ENCODE measurements around the gene ZNF768. TPM values are rescaled to one million over a fixed set of nuclear protein-coding genes. Genes with fewer than 3 reads are reported as not detected.

Gene ZNF768
- total and polyA plus RNA-seq, 2 of the 13 experiments (the other 11 are each of a cell fraction or from before 2014, with no cell fraction given) = 26.7 to 34.4 TPM

DNA sequence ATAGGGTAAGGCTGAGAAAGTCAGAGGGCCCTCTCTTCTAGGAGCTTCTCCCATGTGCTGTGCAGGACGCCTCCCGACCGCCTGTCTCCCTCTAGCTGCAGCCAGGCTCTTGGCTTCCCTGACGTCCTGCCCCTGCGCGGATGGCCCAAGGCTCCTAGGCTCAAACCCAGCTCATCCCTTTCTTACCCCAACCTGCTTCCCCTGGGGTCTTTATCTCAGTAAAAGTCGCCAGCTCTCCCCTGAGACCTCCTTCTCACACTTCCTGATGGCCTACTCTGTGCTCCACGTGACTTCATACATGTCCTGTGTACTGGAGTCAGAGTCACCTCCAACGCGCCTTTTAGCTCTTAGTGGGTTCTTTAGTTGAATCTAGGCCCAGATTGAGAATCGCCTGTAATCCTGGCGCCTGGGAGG is 9.4 kb upstream of the ZNF768 start (continued):
- TF ChIP-seq, protein P1, sequence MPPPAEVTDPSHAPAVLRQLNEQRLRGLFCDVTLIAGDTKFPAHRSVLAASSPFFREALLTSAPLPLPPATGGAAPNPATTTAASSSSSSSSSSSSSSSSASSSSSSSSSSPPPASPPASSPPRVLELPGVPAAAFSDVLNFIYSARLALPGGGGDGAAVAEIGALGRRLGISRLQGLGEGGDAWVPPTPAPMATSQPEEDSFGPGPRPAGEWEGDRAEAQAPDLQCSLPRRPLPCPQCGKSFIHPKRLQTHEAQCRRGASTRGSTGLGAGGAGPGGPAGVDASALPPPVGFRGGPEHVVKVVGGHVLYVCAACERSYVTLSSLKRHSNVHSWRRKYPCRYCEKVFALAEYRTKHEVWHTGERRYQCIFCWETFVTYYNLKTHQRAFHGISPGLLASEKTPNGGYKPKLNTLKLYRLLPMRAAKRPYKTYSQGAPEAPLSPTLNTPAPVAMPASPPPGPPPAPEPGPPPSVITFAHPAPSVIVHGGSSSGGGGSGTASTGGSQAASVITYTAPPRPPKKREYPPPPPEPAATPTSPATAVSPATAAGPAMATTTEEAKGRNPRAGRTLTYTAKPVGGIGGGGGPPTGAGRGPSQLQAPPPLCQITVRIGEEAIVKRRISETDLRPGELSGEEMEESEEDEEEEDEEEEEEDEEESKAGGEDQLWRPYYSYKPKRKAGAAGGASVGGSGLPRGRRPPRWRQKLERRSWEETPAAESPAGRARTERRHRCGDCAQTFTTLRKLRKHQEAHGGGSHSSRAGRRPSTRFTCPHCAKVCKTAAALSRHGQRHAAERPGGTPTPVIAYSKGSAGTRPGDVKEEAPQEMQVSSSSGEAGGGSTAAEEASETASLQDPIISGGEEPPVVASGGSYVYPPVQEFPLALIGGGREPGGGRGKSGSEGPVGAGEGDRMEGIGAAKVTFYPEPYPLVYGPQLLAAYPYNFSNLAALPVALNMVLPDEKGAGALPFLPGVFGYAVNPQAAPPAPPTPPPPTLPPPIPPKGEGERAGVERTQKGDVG (CRISPR knock-in tag; IDR thresholded peaks at IDR 0.05; ENCODE audit: borderline replicate concordance) = peak; percentile 79; the same call in 1 of the 2 replicates
- TF ChIP-seq ZNF770 (CRISPR knock-in tag; IDR thresholded peaks at IDR 0.05) (peak; percentile 30; the same call in 1 of the 2 replicates), IRF2 (CRISPR knock-in tag; IDR thresholded peaks at IDR 0.05) (0 out of 2 replicates have a peak, but pooled peaks have one; percentile 29), HDAC2 (CRISPR knock-in tag; IDR thresholded peaks at IDR 0.05) (peak; percentile 77), SOX5 (CRISPR knock-in tag; IDR thresholded peaks at IDR 0.05; ENCODE audit: borderline replicate concordance) (peak; percentile 42; the same call in 1 of the 2 replicates), TARDBP (CRISPR knock-in tag; IDR thresholded peaks at IDR 0.05) (no peak), ZNF720 (CRISPR knock-in tag; IDR thresholded peaks at IDR 0.05) (no peak), SNAI1 (CRISPR knock-in tag; IDR thresholded peaks at IDR 0.05; ENCODE audit: borderline replicate concordance) (no peak), AGO1 (IDR thresholded peaks at IDR 0.05; ENCODE audit: low read depth, low read length, poor library complexity, severe bottlenecking) (no peak), CHD4 (IDR thresholded peaks at IDR 0.05; ENCODE audit: borderline replicate concordance, low read length) (no peak), ZNF746 (CRISPR knock-in tag; IDR thresholded peaks at IDR 0.05) (peak; percentile 62), HOXA7 (CRISPR knock-in tag; IDR thresholded peaks at IDR 0.05) (no peak), ZHX2 (IDR thresholded peaks at IDR 0.05; ENCODE audit: low read depth) (peak; percentile 81), ZHX2 (CRISPR knock-in tag; IDR thresholded peaks at IDR 0.05; ENCODE audit: borderline replicate concordance) (no peak), RBFOX2 (IDR thresholded peaks at IDR 0.05; ENCODE audit: low read depth, low read length) (no peak), CBX1 (IDR thresholded peaks at IDR 0.05; ENCODE audit: low read depth) (no peak), ZMYM3 (CRISPR knock-in tag; IDR thresholded peaks at IDR 0.05) (peak; percentile 70), ZSCAN30 (CRISPR knock-in tag; IDR thresholded peaks at IDR 0.05) (0 out of 2 replicates have a peak, but pooled peaks have one; percentile 48)
- TF ChIP-seq, protein P2, sequence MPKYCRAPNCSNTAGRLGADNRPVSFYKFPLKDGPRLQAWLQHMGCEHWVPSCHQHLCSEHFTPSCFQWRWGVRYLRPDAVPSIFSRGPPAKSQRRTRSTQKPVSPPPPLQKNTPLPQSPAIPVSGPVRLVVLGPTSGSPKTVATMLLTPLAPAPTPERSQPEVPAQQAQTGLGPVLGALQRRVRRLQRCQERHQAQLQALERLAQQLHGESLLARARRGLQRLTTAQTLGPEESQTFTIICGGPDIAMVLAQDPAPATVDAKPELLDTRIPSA (CRISPR knock-in tag; IDR thresholded peaks at IDR 0.05; ENCODE audit: borderline replicate concordance) = no peak

Measured in HepG2 (cell line).